MCF 10A (cell line): ENCODE measurements around the gene SP2. TPM values are rescaled to one million over a fixed set of nuclear protein-coding genes. Genes with fewer than 3 reads are reported as not detected.

Experiments
- BruUV-seq: library from RNA; stranded (reverse); fragments of 400-500 nt; replicated peaks from 2 replicates; lab custom pipeline; 2021; lab: Mats Ljungman, UMichigan
- CTCF ChIA-PET: fragments of 300-600 bp; sonication (Branson Sonifier 250); formaldehyde crosslinking; extraction: SDS; loops from one replicate; lab custom pipeline; 2021; ENCODE audit warnings: antibody characterized with exemption, inconsistent platforms; lab: Yijun Ruan, JAX
- POLR2A ChIA-PET: fragments of 300-600, 350-650 bp; sonication (Branson Sonifier 250); formaldehyde crosslinking; extraction: SDS; loops from one replicate; lab custom pipeline; 2020; ENCODE audit warnings: antibody characterized with exemption, inconsistent platforms; lab: Yijun Ruan, JAX
- DNase-seq: peaks from one replicate; pipeline ENCODE4 v3.0.0-alpha.2; 2018; ENCODE audit not compliant: unreplicated experiment
- H3K27ac Mint-ChIP-seq: one replicate; pipeline ENCODE4 v1.8.0; 2022; ENCODE audit warnings: mild to moderate bottlenecking, low read depth, mixed read lengths; ENCODE audit not compliant: unreplicated experiment
- H3K27me3 Mint-ChIP-seq: one replicate; pipeline ENCODE4 v1.8.0; 2022; ENCODE audit warnings: mixed read lengths; ENCODE audit not compliant: insufficient read depth, unreplicated experiment
- H3K36me3 Mint-ChIP-seq: one replicate; pipeline ENCODE4 v1.8.0; 2022; ENCODE audit warnings: mild to moderate bottlenecking, moderate library complexity, mixed read lengths; ENCODE audit not compliant: insufficient read depth, unreplicated experiment
- H3K4me1 Mint-ChIP-seq: one replicate; pipeline ENCODE4 v1.8.0; 2022; ENCODE audit warnings: mixed read lengths; ENCODE audit not compliant: insufficient read depth, unreplicated experiment
- H3K4me3 Mint-ChIP-seq: one replicate; pipeline ENCODE4 v1.8.0; 2022; ENCODE audit warnings: mild to moderate bottlenecking, moderate library complexity, mixed read lengths; ENCODE audit not compliant: unreplicated experiment
- H3K9me3 Mint-ChIP-seq: one replicate; pipeline ENCODE4 v1.8.0; 2022; ENCODE audit warnings: mixed read lengths; ENCODE audit not compliant: unreplicated experiment
- intact Hi-C: fragments of 100-400 bp; cut with micrococcal nuclease; formaldehyde crosslinking; loops from 2 replicates; pipeline ENCODE4 v1.14.1; 2022
- total RNA-seq: library from RNA; stranded (reverse); gene quantifications from 2 replicates; pipeline ENCODE4 v1.2.3, GENCODE V29; 2022
- TF ChIP-seq, protein P1 (sequence below): fragments of 200-600 bp; IDR thresholded peaks from one replicate; pipeline ENCODE4 v1.8.0; 2022; ENCODE audit warnings: antibody characterized with exemption, mild to moderate bottlenecking; ENCODE audit not compliant: unreplicated experiment

Gene SP2
- total RNA-seq, 1 experiment from 2014 or later: 15.1 TPM

DNA sequence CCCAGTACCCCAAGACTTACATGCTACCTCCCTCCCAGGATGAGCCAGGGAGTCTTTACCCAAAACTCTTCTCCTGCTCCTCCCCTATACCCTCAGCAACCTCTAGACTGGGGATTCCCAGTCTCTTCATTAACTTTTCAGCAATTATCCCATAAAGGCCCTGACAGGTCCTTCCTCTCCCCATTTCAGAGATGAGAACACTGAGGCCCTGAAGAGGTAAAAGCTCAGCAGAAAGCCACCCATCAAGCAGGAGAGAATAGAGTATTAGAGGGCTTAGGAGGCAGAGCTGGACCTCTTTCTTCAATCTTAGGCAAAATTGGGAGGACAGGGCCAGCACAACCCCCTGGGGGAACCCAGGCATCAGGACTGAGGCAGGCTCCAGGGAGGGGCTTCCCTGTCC, 39.2 kb upstream of the SP2 start:
- Mint-ChIP-seq H3K9me3 (no peaks in the 10 kb centered on the region), H3K4me3 (no peak overlapping the region), H3K27me3 (peaks cover 50% of the 10 kb centered on the region), H3K4me1 (no peaks in the 10 kb centered on the region), H3K27ac (no peak overlapping the region), H3K36me3 (no peaks in the 10 kb centered on the region)
- DNase-seq: no peak
- intact Hi-C loops: no loop called here
- BruUV-seq: no TSS peak
- TF ChIP-seq, protein P1, sequence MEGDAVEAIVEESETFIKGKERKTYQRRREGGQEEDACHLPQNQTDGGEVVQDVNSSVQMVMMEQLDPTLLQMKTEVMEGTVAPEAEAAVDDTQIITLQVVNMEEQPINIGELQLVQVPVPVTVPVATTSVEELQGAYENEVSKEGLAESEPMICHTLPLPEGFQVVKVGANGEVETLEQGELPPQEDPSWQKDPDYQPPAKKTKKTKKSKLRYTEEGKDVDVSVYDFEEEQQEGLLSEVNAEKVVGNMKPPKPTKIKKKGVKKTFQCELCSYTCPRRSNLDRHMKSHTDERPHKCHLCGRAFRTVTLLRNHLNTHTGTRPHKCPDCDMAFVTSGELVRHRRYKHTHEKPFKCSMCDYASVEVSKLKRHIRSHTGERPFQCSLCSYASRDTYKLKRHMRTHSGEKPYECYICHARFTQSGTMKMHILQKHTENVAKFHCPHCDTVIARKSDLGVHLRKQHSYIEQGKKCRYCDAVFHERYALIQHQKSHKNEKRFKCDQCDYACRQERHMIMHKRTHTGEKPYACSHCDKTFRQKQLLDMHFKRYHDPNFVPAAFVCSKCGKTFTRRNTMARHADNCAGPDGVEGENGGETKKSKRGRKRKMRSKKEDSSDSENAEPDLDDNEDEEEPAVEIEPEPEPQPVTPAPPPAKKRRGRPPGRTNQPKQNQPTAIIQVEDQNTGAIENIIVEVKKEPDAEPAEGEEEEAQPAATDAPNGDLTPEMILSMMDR: no peak
- ChIA-PET POLR2A (interaction anchor here (0.7 kb wide), 1 partner anchor 79 kb away, joined by 3 read pairs; no protein-coding TSS in a partner anchor), CTCF (interaction anchor here (8.1 kb wide), 1 partner anchor 14 kb away, joined by 53 read pairs; the partner anchor contains the start of gene SCRN2)

GRCh38 chr17:47857551-47858455, 38.2 kb upstream of the SP2 start:
- ChIA-PET CTCF (interaction anchor here (0.6 to 8.1 kb wide), 5 partner anchors 8 to 112 kb away, joined by 3 to 53 read pairs (median 6); partner anchors contain the start of gene SCRN2), POLR2A (interaction anchor here (0.6 kb wide), 1 partner anchor 115 kb away, joined by 3 read pairs; no protein-coding TSS in a partner anchor)
- Mint-ChIP-seq H3K27ac (no peak overlapping the region), H3K27me3 (peaks cover 40% of the 10 kb centered on the region), H3K4me3 (no peak overlapping the region), H3K4me1 (peaks cover 6% of the 10 kb centered on the region), H3K9me3 (no peaks in the 10 kb centered on the region), H3K36me3 (no peaks in the 10 kb centered on the region)
- TF ChIP-seq, protein P1: no peak
- BruUV-seq: no TSS peak
- intact Hi-C loops: no loop called here
- no peak for DNase-seq

GRCh38 chr17:47860386-47860785, 35.6 kb upstream of the SP2 start:
- intact Hi-C loops: no loop called here
- ChIA-PET CTCF (interaction anchor here (0.7 to 1.6 kb wide), 4 partner anchors 13 to 141 kb away, joined by 4 to 7 read pairs (median 4); no protein-coding TSS in a partner anchor), POLR2A (interaction anchor here (0.9 kb wide), 1 partner anchor 25 kb away, joined by 4 read pairs; no protein-coding TSS in a partner anchor)
- no peak overlapping the region for H3K4me3 Mint-ChIP-seq
- TF ChIP-seq, protein P1: no peak
- DNase-seq: no peak
- H3K9me3 Mint-ChIP-seq: no peaks in the 10 kb centered on the region
- peaks cover 21% of the 10 kb centered on the region for H3K4me1 Mint-ChIP-seq
- peaks cover 14% of the 10 kb centered on the region for H3K27me3 Mint-ChIP-seq
- no peak overlapping the region for H3K27ac Mint-ChIP-seq
- no TSS peak for BruUV-seq
- H3K36me3 Mint-ChIP-seq: peaks cover 7% of the 10 kb centered on the region
